ENCODE data around the gene ACTA1.

ACTA1 gene

DNA sequence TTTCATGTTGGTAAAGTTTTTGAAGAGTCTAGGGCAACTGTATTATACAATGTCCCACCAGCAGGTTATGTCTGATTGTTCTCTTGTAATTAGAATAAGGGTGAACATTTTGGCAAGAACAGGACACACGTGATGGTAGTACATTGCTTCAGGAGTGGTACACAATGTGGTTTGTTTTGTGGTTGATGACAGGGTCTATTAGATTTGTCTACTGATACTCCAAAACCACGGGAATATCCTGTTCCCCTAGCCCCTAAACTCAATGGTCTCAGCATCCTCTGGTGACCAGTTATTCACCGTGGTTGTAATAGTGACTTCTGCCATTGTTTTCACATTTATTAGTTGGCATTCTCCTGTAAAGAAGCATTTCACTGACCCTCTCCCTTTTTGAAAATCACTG lies 22.1 kb upstream of the ACTA1 start:
- H3K9me3 Mint-ChIP-seq: no peaks in the 10 kb centered on the region
- H3K36me3 Mint-ChIP-seq: peaks cover 32% of the 10 kb centered on the region
- DNase-seq (ENCODE audit: low spot score in 2 of 2) (no peak), ATAC-seq (ENCODE audit: low read depth) (no peak)
- H3K27ac Mint-ChIP-seq: no peak overlapping the region
- H3K4me1 Mint-ChIP-seq: no peaks in the 10 kb centered on the region
- H3K4me3 Mint-ChIP-seq: no peak overlapping the region
- no peaks in the 10 kb centered on the region for H3K27me3 Mint-ChIP-seq

DNA sequence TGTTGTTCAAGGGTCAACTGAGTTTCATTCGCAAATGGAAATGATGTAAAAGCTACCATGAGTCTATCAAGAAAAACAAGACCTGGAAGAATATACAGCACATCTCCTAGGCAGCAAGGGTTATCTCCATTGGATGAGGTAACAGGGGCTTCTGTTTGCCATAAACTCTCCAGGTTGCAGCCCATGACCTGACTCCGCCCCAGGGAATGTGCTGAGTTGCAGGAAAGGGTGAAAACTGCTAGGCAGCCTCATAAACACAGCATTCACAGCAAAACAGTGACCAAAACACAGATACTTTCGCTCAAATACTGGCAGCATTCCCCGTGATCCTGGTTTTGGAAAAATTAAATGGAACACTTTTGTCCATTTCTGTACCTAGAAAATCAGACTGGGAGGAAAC lies 20.2 kb upstream of the ACTA1 start:
- ATAC-seq (ENCODE audit: low read depth) (no peak), DNase-seq (ENCODE audit: low spot score in 2 of 2) (no peak)
- peaks cover 22% of the 10 kb centered on the region for H3K36me3 Mint-ChIP-seq
- H3K27ac Mint-ChIP-seq: no peak overlapping the region
- no peaks in the 10 kb centered on the region for H3K27me3 Mint-ChIP-seq
- no peaks in the 10 kb centered on the region for H3K9me3 Mint-ChIP-seq
- no peak overlapping the region for H3K4me3 Mint-ChIP-seq
- H3K4me1 Mint-ChIP-seq: no peaks in the 10 kb centered on the region

DNA sequence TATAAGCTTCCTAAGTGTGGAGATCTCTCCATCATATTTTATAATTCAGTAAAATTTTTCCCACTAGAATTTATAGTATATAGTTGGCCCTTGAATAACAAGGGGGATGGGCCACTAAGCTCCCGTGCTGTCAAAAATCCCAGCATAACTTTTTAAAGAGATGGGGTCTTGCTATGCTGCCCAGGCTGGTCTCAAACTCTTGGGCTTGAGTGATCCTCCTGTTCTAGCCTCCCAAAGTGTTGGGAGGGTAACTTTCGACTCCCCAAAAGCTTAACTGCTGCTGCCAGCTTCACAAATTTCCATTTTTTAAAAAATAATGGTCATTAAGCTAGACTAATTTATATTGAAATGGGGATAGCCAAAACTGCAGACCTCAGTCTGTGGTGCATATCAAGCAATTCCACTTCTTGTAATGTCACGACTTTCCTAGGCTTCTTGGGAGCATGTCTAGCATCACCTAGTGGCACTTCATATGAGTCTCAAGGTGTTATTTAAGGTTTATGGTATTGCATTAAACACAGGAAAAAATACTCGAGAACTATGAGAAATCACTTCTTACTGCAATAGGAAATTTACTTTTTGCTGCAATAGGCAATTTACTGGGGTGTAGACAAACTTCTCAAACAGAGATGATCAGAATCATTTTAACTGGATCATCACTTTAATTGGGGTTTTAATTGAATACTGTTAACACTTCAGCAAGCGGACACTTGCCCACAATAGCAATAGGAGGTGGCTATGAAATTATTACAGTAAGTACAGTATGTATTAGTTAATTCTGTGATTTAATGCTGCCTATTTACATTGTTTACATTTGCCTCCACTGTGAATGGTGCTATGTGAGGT lies 19.3 kb upstream of the ACTA1 start:
- Mint-ChIP-seq H3K9me3 (no peaks in the 10 kb centered on the region), H3K27ac (no peak overlapping the region), H3K4me1 (no peaks in the 10 kb centered on the region), H3K36me3 (peaks cover 20% of the 10 kb centered on the region), H3K4me3 (no peak overlapping the region), H3K27me3 (no peaks in the 10 kb centered on the region)
- no peak for DNase-seq (ENCODE audit: low spot score in 2 of 2)
- ATAC-seq (ENCODE audit: low read depth): no peak

DNA sequence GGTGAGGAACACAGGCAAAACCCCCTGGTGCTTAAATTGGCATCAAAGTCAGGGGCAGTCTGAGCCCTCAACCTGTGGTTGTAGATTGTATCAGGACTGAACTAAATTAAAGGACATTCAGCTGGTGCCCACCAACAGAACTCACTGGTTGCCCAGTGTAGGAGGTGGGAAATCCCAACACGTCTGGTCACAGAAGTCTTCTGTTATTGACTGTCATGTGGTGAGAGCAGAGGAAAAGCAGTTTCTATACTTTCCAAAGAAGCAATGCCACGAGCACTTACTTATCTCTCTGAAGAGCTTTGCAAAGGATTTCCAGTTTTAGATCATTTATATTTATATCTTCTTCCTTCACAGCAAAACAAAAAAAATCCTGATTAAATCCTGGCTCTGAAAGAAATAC lies 15.0 kb upstream of the ACTA1 start:
- ATAC-seq (ENCODE audit: low read depth): no peak
- DNase-seq (ENCODE audit: low spot score in 2 of 2): no peak
- no peaks in the 10 kb centered on the region for H3K4me1 Mint-ChIP-seq
- H3K27me3 Mint-ChIP-seq: no peaks in the 10 kb centered on the region
- H3K27ac Mint-ChIP-seq: no peak overlapping the region
- H3K9me3 Mint-ChIP-seq: no peaks in the 10 kb centered on the region
- peaks cover 12% of the 10 kb centered on the region for H3K36me3 Mint-ChIP-seq
- H3K4me3 Mint-ChIP-seq: no peak overlapping the region

DNA sequence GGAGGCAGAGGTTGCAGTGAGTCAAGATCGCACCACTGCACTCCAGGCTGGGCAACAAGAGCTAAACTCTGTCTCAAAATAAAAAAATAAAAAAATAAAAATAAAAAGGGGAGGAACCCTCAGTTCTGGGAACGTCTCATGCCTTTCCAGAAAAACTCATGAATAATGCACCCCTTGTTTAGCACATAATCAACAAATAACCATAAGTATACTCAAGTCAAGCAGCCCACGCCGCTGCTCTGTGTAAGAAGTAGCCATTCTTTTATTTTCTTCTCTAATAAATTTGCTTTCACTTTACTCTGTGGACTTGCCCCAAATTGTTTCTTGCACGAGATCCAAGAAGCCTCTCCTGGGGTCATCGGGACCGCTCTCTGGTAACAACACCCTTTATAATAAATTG lies 14.5 kb upstream of the ACTA1 start:
- Mint-ChIP-seq H3K4me3 (no peak overlapping the region), H3K4me1 (no peaks in the 10 kb centered on the region), H3K9me3 (no peaks in the 10 kb centered on the region), H3K27ac (no peak overlapping the region), H3K36me3 (peaks cover 12% of the 10 kb centered on the region), H3K27me3 (no peaks in the 10 kb centered on the region)
- DNase-seq (ENCODE audit: low spot score in 2 of 2) (no peak), ATAC-seq (ENCODE audit: low read depth) (no peak)

DNA sequence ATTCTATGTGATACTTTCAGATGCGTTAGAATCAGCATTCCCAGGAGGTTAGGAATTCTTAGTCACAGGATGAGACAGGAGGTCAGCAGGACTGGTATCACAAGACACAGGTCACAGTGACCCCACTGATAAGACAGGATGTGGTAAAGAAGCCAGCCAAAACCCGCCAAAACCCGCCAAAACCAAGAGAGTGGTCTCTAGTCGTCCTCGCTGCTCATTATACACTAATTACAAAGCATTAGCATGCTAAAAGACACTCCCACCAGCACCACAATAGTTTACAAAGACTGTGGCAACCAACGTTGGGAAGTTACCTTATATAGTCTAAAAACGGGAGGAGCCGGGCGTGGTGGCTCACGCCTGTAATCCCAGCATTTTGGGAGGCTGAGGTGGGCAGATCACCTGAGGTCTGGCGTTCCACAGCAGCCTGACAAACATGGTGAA lies 13.9 kb upstream of the ACTA1 start:
- ATAC-seq (ENCODE audit: low read depth): no peak
- Mint-ChIP-seq H3K27me3 (no peaks in the 10 kb centered on the region), H3K36me3 (peaks cover 12% of the 10 kb centered on the region)

DNA sequence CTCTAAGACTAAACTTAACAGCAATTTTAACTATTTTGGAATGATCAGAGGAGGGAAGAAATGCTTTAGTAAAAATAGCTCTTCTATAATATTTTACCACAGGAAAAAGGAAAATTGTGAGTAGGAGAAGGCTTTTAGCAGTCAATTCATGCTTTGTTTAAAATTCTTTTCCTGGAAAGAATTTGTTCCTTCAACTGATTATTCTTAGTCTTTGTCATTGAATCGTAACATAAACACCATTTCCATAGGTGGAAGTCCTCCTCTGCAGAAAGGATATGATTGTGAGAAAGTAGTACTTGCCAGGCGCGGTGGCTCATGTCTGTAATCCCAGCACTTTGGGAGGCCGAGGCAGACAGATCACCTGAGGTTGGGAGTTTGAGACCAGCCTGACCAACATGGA lies 11.9 kb upstream of the ACTA1 start:
- Mint-ChIP-seq H3K36me3 (peaks cover 12% of the 10 kb centered on the region), H3K4me3 (no peak overlapping the region), H3K4me1 (no peaks in the 10 kb centered on the region), H3K27ac (no peak overlapping the region), H3K9me3 (no peaks in the 10 kb centered on the region), H3K27me3 (no peaks in the 10 kb centered on the region)
- DNase-seq (ENCODE audit: low spot score in 2 of 2) (no peak), ATAC-seq (ENCODE audit: low read depth) (no peak)

More for the DNA sequence above, 13.9 kb upstream of the ACTA1 start:
- DNase-seq (ENCODE audit: low spot score in 2 of 2): no peak
- Mint-ChIP-seq H3K4me3 (no peak overlapping the region), H3K4me1 (no peaks in the 10 kb centered on the region), H3K27ac (no peak overlapping the region), H3K9me3 (no peaks in the 10 kb centered on the region)

DNA sequence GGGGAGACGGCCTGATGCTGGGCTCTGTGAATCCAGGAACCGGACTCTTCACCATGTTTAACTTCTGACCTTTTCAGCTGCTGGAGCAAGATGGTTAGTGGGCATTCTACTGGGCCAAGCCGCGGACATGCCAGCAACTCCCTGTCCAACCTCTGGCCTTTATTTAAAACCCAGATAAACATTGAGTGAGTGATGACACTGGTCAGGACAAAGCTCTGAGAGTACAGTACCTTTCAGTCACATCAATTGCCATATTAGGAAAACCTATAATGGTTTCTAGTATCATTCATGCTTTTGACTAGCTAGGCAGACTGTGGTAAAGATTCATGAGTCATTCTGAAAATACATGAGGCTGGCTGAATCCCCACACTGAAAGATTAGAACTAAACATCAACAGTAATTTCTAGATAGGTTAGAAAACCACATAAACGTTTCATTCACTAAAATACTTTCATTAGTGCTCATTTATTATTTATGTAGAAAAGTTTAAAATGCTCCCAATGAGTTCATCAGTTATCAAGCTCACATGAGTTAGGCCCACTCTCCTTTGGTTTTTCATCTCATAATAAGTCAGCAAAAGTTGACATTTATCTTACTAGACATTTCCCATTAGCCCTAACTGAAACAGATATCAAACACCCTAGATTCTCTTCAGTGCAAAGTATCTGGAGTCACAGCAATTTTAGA lies 7.1 kb upstream of the ACTA1 start:
- no peak overlapping the region for H3K4me3 Mint-ChIP-seq
- no peaks in the 10 kb centered on the region for H3K4me1 Mint-ChIP-seq
- no peak for DNase-seq (ENCODE audit: low spot score in 2 of 2)
- no peaks in the 10 kb centered on the region for H3K27me3 Mint-ChIP-seq
- peak overlapping the region; percentile 19 for H3K27ac Mint-ChIP-seq
- no peaks in the 10 kb centered on the region for H3K9me3 Mint-ChIP-seq
- peaks cover 19% of the 10 kb centered on the region for H3K36me3 Mint-ChIP-seq
- ATAC-seq (ENCODE audit: low read depth): no peak

DNA sequence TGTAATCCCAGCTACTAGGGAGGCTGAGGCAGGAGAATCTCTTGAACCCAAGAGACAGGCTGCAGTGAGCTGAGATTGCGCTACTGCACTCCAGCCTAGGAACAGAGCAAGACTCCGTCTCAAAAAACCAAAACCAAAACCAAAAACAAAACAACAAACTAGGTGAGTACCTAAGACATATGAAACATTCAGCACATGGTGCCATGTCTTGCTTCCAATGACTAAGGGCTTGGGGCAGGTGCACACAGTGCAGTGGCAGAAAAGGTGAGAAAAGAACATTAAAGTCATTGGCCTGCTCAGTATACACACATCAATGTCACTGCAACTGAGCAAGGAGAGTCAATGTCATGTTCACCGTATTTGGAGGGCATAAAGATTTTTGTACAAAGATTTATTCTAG lies 4.1 kb upstream of the ACTA1 start:
- Mint-ChIP-seq H3K4me1 (peaks cover 4% of the 10 kb centered on the region), H3K36me3 (peaks cover 17% of the 10 kb centered on the region), H3K9me3 (no peaks in the 10 kb centered on the region), H3K4me3 (no peak overlapping the region), H3K27me3 (peaks cover 7% of the 10 kb centered on the region), H3K27ac (no peak overlapping the region)
- DNase-seq (ENCODE audit: low spot score in 2 of 2): no peak
- ATAC-seq (ENCODE audit: low read depth): no peak

DNA sequence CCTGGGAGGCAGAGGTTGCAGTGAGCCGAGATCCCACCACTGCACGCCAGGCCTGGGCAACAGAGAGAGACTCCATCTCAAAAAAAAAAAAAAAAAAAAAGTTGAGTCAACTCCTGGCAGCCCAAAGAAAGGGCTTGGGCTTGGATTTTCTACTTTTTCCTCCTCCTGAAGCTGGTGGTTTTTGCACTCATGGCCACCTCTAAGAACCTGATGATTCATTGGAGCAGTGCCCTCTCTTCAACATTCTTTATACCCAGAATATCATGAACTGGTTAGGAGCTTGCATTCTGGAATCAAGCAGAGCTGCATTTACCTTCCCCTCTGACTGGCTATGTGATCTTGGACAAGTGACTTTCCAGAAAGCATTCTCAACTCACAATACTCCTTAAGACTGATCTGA lies 3.5 kb upstream of the ACTA1 start:
- Mint-ChIP-seq H3K36me3 (peaks cover 17% of the 10 kb centered on the region), H3K9me3 (no peaks in the 10 kb centered on the region), H3K4me1 (peaks cover 4% of the 10 kb centered on the region), H3K27ac (no peak overlapping the region), H3K4me3 (no peak overlapping the region), H3K27me3 (peaks cover 8% of the 10 kb centered on the region)
- ATAC-seq (ENCODE audit: low read depth) (no peak), DNase-seq (ENCODE audit: low spot score in 2 of 2) (no peak)

DNA sequence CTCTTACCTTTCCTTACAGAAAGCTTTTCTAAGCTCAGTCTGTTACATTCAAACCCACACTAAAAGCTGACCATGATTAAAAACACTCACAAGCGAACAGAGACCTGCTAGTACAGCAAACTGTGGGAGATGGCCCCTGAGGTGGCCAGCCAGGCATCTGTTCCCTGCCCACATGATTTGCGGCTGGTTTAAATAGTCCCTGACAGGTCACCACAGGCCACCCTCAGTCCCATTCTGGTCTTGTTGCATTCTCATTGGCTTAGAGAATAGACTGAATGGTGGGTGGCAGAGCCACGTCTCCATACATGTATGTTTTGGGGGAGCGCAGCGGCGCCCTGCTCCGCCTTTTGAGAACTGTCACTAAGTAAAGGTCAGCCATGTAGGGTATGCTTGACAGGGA lies 2.3 kb upstream of the ACTA1 start:
- Mint-ChIP-seq H3K36me3 (peaks cover 14% of the 10 kb centered on the region), H3K4me1 (peaks cover 9% of the 10 kb centered on the region), H3K27me3 (peaks cover 17% of the 10 kb centered on the region), H3K9me3 (no peaks in the 10 kb centered on the region), H3K27ac (no peak overlapping the region), H3K4me3 (no peak overlapping the region)
- ATAC-seq (ENCODE audit: low read depth): no peak
- no peak for DNase-seq (ENCODE audit: low spot score in 2 of 2)

DNA sequence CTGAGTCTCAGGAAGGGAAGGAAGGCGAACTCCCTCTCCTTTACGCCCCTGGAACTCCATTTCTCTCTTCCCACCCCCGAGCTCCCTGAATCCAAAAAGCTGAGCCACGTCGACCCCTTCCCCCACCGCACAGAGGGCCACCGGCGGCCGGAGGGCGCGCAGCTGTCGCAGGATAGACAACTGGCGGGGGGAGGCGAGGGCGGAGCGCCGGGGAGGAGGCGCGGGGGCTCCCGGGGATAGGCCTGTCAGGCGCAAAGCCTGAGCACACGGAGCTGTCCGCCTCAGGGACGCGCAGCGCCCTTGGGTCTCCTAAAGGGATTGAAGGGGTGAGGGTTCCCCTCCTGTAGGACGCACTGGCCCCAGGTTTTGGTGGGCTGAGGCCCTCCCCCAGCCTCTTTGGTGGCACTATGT lies 752 bp upstream of the ACTA1 start:
- H3K36me3 Mint-ChIP-seq: peaks cover 5% of the 10 kb centered on the region
- no peak overlapping the region for H3K27ac Mint-ChIP-seq
- no peak for ATAC-seq (ENCODE audit: low read depth)
- no peak overlapping the region for H3K4me3 Mint-ChIP-seq
- no peak for DNase-seq (ENCODE audit: low spot score in 2 of 2)
- H3K9me3 Mint-ChIP-seq: no peaks in the 10 kb centered on the region
- peaks cover 24% of the 10 kb centered on the region for H3K27me3 Mint-ChIP-seq
- peaks cover 11% of the 10 kb centered on the region for H3K4me1 Mint-ChIP-seq

DNA sequence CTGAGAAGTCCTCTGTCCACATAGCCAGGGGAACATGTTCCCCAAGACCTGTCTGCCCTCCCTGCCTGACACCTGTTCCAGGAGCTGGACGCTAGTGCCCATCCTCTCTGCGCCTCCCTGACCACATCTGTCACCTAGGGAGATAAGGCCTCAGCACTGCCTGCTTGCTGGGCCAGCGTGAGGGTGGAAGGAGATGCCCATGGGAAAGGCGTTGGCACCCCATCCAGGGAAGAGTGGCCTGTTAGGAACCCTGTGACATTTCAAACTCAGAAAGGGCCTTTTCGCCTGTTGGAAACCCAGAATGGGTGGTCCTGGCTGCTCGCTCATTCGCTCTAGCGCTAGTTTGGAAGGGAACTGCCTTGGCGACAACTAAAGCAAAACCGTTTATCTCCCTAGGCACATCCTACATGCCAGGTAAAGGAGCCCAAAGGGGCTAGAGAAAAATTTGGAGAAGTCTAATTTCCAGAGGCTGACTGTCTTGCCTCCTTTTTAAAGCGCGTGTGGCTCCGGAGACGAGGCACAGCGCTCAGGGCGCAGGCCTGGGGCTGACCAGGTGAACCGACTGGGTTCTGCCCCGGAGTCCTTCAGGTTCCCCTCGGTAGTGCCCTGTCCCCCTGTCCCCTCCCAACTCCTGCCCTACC lies 410 bp downstream of the ACTA1 start:
- ATAC-seq (ENCODE audit: low read depth) (no peak), DNase-seq (ENCODE audit: low spot score in 2 of 2) (no peak)
- Mint-ChIP-seq H3K4me3 (no peak overlapping the region), H3K27me3 (peaks cover 24% of the 10 kb centered on the region), H3K9me3 (no peaks in the 10 kb centered on the region), H3K27ac (no peak overlapping the region), H3K36me3 (no peaks in the 10 kb centered on the region), H3K4me1 (peaks cover 11% of the 10 kb centered on the region)

DNA sequence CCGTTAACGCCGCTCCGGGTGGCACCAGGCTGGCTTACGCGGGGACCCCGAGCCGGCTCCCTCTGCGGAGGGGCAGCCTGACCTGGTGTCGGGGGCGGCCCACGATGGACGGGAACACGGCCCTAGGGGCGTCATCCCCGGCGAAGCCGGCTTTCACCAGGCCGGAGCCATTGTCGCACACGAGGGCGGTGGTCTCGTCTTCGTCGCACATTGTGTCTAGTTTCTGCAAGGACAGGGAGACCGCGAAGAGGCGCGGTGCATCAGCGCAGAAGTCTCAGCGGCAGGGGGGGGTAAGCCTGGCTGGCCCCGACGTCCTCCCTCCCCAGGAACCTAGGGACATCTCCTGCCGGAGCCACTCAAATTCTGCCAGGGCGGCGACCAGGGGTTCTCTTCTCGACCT lies 989 bp downstream of the ACTA1 start:
- Mint-ChIP-seq H3K36me3 (no peaks in the 10 kb centered on the region), H3K4me1 (peaks cover 11% of the 10 kb centered on the region), H3K27ac (no peak overlapping the region), H3K4me3 (no peak overlapping the region), H3K27me3 (peaks cover 24% of the 10 kb centered on the region), H3K9me3 (no peaks in the 10 kb centered on the region)
- no peak for ATAC-seq (ENCODE audit: low read depth)
- DNase-seq (ENCODE audit: low spot score in 2 of 2): no peak

Measured in memory B cell (primary cell).